ENCODE data around the gene TSKU. TPM values are rescaled to one million over a fixed set of nuclear protein-coding genes. Genes with fewer than 3 reads are reported as not detected.
A peak's percentile ranks its signal among the peaks of the same experiment; 100 is the strongest.

The TSKU gene
- total and polyA plus RNA-seq, 9 of the 15 experiments (the other 6 are each of a cell fraction or from before 2014, with no cell fraction given) = 0.60 to 11.9 (median 8.4) TPM

DNA sequence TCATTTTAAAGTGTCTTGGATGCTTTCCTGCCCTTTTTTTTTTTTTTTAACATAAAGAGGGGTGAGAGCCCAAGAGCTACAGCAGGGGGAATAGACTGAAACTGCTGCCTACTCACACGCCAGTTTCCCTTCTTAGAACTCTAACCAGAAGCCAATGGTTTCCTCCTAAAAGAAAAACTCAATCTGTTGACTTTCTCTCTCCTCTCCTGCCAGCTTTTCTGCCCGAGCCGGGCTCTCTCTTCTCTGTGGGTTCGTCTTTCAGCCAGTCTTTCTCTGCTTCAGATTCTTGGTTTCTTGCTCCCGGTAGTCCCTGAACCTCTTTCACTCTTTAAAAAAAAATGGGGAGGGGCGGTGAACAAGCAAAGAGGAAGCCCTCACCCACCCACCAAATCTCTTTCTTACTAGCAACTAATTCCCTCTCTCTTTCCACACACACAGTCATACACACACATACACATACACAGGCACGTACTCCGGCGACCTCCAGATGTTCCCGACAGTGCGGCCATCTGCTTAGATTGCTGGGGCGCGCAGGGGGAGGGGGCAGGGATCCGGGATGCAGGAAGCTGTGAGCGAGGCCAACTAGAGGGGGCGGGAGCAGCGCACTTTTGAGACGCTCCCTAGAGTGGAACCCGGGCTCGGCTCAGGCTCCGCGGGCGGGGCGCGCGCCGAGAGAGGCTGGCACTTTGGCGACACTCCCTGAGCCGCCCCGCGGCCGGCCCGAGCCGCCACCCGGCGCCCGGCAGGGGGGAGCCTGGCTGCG lies 444 bp upstream of the TSKU start (continued):
- TF ChIP-seq ZNF395 (CRISPR knock-in tag; IDR thresholded peaks at IDR 0.05) = no peak
- TF ChIP-seq MLLT1 (IDR thresholded peaks at IDR 0.05) = peak in 1 of 2 experiments; percentile 83; a peak in 2 of 4 replicates
- TF ChIP-seq, protein P1, sequence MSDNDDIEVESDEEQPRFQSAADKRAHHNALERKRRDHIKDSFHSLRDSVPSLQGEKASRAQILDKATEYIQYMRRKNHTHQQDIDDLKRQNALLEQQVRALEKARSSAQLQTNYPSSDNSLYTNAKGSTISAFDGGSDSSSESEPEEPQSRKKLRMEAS (CRISPR knock-in tag; IDR thresholded peaks at IDR 0.05) = no peak
- no peak for TF ChIP-seq ILF3 (IDR thresholded peaks at IDR 0.05; ENCODE audit: borderline replicate concordance)
- TF ChIP-seq, protein P2, sequence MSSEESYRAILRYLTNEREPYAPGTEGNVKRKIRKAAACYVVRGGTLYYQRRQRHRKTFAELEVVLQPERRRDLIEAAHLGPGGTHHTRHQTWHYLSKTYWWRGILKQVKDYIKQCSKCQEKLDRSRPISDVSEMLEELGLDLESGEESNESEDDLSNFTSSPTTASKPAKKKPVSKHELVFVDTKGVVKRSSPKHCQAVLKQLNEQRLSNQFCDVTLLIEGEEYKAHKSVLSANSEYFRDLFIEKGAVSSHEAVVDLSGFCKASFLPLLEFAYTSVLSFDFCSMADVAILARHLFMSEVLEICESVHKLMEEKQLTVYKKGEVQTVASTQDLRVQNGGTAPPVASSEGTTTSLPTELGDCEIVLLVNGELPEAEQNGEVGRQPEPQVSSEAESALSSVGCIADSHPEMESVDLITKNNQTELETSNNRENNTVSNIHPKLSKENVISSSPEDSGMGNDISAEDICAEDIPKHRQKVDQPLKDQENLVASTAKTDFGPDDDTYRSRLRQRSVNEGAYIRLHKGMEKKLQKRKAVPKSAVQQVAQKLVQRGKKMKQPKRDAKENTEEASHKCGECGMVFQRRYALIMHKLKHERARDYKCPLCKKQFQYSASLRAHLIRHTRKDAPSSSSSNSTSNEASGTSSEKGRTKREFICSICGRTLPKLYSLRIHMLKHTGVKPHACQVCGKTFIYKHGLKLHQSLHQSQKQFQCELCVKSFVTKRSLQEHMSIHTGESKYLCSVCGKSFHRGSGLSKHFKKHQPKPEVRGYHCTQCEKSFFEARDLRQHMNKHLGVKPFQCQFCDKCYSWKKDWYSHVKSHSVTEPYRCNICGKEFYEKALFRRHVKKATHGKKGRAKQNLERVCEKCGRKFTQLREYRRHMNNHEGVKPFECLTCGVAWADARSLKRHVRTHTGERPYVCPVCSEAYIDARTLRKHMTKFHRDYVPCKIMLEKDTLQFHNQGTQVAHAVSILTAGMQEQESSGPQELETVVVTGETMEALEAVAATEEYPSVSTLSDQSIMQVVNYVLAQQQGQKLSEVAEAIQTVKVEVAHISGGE (CRISPR knock-in tag; IDR thresholded peaks at IDR 0.05) = no peak
- no peak for TF ChIP-seq CXXC5 (CRISPR knock-in tag; IDR thresholded peaks at IDR 0.05)
- TF ChIP-seq KDM5B (IDR thresholded peaks at IDR 0.05; ENCODE audit: insufficient replicate concordance, low read depth, low read length) = peak; percentile 82
- TF ChIP-seq, protein P3, sequence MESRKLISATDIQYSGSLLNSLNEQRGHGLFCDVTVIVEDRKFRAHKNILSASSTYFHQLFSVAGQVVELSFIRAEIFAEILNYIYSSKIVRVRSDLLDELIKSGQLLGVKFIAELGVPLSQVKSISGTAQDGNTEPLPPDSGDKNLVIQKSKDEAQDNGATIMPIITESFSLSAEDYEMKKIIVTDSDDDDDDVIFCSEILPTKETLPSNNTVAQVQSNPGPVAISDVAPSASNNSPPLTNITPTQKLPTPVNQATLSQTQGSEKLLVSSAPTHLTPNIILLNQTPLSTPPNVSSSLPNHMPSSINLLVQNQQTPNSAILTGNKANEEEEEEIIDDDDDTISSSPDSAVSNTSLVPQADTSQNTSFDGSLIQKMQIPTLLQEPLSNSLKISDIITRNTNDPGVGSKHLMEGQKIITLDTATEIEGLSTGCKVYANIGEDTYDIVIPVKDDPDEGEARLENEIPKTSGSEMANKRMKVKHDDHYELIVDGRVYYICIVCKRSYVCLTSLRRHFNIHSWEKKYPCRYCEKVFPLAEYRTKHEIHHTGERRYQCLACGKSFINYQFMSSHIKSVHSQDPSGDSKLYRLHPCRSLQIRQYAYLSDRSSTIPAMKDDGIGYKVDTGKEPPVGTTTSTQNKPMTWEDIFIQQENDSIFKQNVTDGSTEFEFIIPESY (CRISPR knock-in tag; IDR thresholded peaks at IDR 0.05) = no peak
- TF ChIP-seq, protein P4, sequence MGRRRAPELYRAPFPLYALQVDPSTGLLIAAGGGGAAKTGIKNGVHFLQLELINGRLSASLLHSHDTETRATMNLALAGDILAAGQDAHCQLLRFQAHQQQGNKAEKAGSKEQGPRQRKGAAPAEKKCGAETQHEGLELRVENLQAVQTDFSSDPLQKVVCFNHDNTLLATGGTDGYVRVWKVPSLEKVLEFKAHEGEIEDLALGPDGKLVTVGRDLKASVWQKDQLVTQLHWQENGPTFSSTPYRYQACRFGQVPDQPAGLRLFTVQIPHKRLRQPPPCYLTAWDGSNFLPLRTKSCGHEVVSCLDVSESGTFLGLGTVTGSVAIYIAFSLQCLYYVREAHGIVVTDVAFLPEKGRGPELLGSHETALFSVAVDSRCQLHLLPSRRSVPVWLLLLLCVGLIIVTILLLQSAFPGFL (CRISPR knock-in tag; IDR thresholded peaks at IDR 0.05) = no peak
- peak; percentile 72; the same call in 1 of the 2 replicates for TF ChIP-seq TARDBP (IDR thresholded peaks at IDR 0.05)
- no peak for TF ChIP-seq ZNF324 (CRISPR knock-in tag; IDR thresholded peaks at IDR 0.05)
- TF ChIP-seq, protein P5, sequence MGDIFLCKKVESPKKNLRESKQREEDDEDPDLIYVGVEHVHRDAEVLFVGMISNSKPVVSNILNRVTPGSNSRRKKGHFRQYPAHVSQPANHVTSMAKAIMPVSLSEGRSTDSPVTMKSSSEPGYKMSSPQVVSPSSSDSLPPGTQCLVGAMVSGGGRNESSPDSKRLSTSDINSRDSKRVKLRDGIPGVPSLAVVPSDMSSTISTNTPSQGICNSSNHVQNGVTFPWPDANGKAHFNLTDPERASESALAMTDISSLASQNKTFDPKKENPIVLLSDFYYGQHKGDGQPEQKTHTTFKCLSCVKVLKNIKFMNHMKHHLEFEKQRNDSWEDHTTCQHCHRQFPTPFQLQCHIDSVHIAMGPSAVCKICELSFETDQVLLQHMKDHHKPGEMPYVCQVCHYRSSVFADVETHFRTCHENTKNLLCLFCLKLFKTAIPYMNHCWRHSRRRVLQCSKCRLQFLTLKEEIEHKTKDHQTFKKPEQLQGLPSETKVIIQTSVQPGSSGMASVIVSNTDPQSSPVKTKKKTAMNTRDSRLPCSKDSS (IDR thresholded peaks at IDR 0.05; ENCODE audit: low read depth, partially characterized antibody) = no peak
- no peak for TF ChIP-seq CBX8 (IDR thresholded peaks at IDR 0.05; ENCODE audit: borderline replicate concordance, extremely low read depth, low read depth, low read length, poor library complexity, severe bottlenecking)

All from K562 (cell line).